GM18526 (cell line): ENCODE results near the gene HID1.

Experiments
- POLR2A ChIP-seq: IDR thresholded peaks from 3 replicates; pipeline ENCODE4 v1.6.1; 2011; ENCODE audit not compliant: insufficient read length; ENCODE audit errors: extremely low read depth

The HID1 gene

DNA sequence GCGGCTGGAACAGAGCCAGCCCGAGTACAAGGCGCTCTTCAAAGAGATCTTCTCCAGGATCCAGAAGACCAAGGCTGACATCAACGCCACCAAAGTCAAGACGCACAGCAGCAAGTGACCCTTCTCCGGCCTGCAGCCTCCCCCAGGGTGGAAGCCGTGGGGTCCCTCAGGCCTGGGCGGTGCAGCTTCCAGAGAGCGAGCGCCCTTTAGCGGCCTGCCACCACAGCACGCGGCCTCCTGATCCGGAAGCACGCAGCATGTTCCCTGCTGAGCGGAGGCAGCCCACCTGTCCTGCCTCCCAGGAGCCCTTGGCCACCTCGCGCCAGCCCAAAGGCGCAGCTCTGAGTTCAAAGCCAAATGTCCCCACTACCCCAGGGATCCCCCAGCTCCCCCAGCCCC, 31.4 kb upstream of the HID1 start:
- TF ChIP-seq POLR2A: no peak

DNA sequence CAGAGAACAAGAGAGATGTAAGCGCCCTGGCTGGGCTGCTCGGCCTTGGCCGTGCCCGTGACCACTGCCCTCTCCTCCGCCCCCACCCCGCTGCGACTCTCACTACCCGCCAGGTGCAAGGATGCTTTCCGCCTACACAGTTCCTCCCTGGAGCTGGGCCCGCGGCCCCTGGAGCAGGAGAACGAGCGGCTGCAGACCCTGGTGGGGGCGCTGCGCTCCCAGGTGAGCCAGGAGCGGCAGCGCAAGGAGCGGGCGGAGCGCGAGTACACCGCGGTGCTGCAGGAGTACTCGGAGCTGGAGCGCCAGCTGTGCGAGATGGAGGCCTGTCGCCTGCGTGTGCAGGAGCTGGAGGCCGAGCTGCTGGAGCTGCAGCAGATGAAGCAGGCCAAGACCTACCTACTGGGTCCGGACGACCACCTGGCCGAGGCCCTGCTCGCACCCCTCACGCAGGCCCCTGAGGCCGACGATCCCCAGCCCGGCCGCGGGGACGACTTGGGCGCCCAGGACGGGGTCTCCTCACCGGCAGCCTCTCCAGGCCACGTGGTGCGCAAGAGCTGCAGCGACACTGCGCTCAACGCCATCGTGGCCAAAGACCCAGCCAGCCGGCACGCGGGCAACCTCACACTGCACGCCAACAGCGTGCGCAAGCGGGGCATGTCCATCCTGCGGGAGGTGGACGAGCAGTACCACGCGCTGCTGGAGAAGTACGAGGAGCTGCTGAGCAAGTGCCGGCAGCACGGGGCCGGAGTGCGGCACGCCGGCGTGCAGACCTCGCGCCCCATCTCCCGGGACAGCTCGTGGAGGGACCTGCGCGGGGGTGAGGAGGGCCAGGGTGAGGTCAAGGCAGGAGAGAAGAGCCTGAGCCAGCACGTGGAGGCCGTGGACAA, 30.8 kb upstream of the HID1 start:
- no peak for TF ChIP-seq POLR2A

DNA sequence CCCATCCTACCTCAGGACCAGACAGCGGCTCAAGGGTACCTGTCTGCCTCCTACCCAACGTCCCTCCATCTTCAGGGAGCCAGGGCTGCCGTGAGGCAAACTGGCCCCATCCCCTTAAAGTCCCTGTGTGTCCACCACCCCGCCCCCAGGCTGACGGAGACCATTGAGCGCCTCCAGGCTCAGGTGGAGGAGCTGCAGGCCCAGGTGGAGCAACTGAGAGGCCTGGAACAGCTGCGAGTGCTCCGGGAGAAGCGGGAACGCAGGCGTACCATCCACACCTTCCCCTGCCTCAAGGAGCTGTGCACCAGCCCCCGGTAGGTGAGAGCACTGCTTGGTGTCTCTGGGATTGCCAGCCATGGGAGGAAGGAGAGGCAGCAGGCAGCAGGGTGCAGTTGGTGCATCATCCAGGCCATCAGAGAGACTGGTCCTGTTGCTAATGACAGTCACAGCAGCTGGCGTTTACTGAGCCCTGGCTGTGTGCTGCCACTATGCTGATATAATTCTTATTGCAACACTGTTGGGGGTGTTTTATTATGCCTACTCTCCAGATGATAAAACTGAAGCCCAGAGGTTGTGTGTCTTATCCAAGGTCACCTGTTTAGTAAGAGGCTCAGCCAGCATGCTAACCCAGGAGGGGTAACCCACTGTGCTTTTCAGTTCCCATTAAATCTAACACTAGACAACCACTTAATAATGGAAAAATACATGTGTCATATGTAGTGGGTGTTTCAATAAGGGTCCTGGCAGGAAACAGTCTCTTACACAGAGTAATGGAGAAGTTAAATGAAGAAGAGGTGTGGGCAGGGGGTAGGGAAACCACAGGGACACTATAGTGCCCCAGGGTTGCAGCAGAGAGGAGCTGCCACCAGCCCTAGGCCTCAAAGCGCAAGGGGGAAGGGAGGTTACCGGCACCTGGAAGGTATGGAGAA, 29.6 kb upstream of the HID1 start:
- TF ChIP-seq POLR2A: no peak

DNA sequence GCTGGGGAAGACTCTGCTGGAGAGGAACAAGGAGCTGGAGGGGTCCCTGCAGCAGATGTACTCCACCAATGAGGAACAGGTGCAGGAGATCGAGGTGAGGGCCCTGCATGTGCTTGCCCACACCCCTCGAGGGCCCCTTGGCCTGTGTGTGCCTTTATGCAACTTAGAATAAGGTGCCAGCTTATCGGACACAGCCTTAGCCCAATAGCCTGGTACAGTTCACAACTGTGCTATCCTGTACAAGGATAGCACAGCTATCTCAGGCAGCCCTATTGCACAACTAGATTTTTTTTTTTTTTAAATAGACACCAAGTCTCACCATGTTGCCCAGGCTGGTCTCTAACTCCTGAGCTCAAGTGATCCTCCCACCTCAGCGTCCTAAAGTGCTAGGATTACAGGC, 27.0 kb upstream of the HID1 start:
- TF ChIP-seq POLR2A: no peak

DNA sequence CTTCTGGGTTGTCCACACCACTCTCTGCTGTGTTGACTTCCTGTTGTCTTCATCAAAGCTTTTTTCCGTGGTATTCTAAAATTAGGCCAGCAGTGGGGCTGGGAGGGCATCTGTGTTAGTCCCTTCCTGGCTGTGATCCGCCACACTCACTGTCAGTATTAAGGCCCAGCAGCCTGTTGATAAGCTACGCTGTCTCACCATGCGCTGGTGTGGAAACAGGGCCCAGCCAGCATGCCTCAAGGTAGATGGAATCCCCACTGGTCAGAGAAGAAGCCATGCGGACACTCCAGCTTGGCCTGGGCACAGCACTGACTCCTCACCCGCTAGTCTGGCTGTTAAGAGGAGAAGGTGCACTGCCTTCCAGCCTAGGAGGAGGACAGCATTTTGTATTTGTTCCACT, 26.2 kb upstream of the HID1 start:
- TF ChIP-seq POLR2A: no peak

DNA sequence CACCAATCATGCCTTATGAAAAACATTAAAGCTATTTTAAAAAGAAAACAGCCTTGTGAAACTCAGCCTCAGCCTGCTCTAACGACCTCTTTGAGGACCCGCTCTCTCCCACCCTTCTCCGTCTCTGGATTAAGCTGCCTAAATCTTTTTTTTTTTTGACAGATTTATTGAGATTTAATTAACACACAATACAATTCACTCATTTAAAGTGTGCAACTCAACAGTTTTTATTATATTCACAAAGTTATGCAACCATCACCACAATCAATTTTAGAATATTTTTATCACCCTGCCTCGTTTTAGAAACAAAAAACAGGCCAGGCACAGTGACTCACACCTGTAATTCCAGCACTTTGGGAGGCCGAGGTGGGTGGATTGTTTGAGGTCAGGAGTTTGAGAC, 23.3 kb upstream of the HID1 start:
- no peak for TF ChIP-seq POLR2A

- no peak for TF ChIP-seq POLR2A
Observed at GRCh38 chr17:74994440-74994839, 21.9 kb upstream of the HID1 start.

DNA sequence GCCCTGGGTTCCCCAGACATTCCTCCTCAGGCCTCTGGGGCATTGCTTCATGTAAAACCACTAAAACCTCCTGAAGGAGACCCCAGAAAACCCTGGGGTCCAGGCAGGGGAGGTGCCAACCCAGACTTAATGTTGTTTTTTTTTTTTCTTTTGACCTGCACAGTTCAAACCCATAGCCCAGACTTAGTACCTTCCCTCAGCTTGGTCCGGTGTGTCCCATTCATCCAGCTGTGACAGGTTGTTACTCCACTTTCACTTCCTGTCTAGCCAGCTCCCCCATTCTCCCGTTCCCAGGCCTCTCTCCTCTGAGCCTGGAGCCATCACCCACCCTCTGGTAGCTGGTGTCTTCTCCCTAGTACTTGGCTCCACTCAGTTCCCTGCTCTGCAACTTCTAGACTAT, 19.7 kb upstream of the HID1 start:
- no peak for TF ChIP-seq POLR2A

- TF ChIP-seq POLR2A: no peak
Observed at GRCh38 chr17:74990581-74991105, 18.1 kb upstream of the HID1 start.

DNA sequence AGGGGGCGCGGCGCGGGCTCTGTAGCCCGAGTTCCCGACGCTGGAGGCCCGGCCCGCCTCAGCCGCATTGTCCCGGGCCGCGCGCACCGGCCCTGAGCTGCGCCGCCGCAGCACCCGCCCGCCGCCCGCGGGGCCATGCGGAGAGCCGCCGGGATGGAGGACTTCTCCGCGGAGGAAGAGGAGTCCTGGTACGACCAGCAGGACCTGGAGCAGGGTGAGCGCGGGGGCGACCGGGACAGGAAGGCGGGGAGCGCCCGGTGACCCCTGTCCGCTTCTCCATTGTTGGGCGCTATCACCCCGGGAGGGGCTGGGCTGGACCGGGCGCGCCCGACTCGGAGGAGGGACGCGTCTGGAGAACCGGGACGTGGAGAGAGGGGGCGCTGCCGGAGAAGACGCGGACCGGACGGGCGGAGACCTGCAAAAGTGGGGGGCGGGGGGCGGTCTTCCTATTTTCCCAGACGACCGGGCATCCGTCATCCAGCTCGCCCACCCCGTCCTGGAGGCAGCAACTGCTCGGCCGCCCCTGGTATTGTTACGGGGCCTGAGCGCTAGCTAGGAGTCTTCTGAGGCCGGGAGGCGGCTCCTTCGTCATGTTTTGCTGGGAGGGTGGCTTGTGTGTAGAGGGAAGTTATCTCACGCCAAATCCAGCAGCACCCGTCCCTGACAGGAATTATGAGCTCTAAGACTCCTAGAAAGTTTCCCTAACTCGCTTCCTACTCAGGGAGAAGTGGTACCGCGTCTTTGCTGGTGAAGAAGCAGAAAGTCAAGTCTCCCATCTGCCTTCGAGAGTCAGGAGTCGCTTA, 15.6 kb upstream of the HID1 start:
- no peak for TF ChIP-seq POLR2A

DNA sequence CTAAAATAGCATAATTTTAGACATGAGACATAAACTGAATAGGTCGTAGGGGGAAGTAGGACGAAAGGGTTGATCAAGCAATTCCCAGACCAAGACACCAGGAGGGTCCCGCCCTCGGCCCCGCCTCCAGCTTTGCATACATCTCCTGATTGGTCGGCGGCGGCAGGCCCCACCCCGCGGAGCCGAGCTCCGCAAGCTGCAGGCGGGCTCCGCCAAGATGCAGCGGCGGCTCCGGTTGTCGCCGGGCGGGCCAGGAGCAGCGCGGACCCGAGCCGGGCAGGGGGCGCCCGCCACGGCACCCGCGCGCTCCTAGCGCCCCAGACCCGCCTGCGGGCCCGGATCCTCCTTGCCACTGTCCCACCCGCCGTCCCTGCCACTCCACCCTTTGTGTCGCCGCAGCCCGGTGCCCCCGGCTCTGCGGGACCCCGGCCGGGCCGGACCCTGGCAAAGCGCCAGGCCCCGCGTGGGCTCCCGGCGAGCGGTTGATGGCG, 14.9 kb upstream of the HID1 start, which contains the start of gene CDR2L:
Gene CDR2L, plus strand, starts transcription at position 215 of the 491 bp plus-strand sequence. CDS start 412 bp downstream, outside the sequence.
- no peak for TF ChIP-seq POLR2A

DNA sequence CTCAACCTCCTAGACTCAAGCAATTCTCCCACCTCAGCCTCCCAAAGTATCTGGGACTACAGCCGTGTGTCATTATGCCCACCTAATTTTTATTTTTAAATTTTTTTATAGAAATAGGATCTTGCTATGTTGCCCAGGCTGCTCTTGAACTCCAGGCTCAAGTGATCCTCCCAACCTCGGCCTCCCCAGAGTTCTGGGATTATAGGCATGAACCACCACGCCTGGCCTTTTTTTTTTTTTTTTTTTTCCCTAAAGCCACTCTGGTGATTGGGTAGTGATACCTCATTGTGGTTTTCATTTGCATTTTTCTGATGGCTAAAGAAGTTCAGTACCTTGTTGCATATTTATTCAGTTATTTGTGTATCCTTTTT, 13.6 kb upstream of the HID1 start:
- no peak for TF ChIP-seq POLR2A

GRCh38 chr17:74981979-74982662, 9.6 kb upstream of the HID1 start:
- peak; percentile 40 for TF ChIP-seq POLR2A

DNA sequence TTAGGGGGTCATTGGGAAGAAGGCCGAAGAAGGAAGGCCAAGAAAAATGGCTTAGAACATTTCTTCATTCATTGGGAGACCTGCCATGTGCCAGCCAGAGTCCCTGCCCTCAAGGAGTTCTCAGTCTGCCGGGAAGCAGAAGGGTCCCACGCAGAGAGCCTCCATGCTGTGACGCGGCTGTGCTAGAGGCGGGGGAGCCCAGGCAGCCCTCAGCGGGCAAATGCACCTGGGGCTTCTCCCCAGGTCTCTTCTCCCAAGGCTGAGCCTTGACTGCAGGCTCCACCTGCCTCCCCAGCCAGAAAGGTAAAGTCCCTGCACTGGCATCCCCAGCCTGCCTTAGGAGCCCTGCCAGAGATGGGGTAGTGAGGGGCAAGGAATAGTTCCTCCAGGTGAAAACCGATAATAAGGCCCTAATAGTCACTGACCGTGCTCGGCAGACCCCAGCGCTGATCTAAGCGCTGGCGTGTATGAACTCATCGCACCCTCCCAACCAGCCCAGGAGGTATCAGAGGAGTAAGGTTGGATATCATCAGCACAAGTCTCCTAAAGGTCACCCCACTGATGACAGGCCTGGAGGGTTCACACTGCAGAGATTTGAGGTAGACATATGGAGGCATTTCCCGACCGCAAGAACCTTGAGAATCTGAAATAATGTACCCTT, 8.9 kb upstream of the HID1 start:
- no peak for TF ChIP-seq POLR2A
